Activated naive CD4-positive, alpha-beta T cell (primary cell): ENCODE data around the gene RIMBP2.

ENCODE experiments used
- DNase-seq, 4 experiments: peaks; one replicate each; lab custom pipeline; 2025; lab: John Stamatoyannopoulos, UW

Gene RIMBP2

DNA sequence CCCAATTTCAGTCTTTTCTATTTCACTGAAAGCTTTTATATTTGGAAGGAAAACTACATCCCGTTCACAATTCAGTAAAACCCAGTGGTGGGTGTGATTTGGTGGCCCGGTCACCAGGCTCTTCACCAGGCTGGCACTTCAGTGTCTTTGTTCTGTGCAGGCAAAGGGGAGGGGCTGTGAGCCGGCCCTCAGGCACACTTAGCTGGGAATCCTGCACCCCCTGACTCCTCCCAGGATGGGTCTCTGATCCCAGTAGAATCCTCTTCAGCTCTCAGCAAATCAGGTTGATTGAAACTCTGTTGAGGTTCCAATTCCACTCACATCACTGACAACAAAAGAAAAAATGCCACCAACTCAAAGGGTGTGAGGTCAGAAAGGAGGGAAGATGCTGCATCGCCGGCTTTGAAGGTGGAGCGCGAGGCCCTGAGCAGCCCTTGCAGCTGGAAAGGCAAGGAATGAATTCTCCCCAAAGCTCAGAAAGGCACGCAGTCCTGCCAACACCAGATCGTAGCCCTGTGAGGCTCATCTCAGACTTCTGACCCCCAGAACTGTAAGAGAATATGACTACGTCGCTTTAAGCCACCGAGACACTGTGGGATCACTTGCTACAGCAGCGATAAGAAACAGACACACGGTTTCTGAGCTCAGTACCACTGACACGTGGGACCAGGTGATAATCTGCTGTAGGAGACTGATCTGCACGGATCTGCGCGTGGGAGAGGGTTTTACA, 211.8 kb downstream of the RIMBP2 start:
- no peak for DNase-seq

- no peak for DNase-seq
Observed at GRCh38 chr12:130501821-130502220, 214.3 kb downstream of the RIMBP2 start.

DNA sequence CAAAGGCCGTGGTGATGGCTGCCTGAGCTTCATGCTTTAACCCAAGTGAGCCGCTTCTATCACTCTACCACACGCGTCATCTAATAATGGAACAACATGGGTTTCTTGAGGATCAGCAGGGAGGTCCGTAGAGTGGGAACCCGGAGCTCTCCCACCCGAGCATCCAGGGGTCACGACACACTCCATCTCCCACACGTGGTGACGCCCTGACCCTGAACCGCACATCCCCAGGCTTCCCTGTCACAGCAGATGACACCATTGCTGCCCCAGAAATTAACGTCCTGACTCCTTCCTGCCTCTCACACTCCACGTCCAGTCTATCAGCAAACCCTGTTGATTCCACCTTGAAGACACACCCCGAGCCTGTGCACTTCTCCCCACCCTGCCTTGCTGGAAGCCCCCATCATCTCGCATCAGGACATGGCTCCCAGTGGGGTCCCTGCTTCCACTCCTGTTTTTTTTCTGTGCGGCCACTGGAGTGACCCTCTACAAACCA, 215.2 kb downstream of the RIMBP2 start:
- DNase-seq, result no peak

GRCh38 chr12:130499474-130499873, 216.6 kb downstream of the RIMBP2 start:
- no peak for DNase-seq

GRCh38 chr12:130498589-130499385, 217.3 kb downstream of the RIMBP2 start:
- no peak for DNase-seq

- DNase-seq, result no peak
Observed at GRCh38 chr12:130497991-130498390, 218.1 kb downstream of the RIMBP2 start.

DNA sequence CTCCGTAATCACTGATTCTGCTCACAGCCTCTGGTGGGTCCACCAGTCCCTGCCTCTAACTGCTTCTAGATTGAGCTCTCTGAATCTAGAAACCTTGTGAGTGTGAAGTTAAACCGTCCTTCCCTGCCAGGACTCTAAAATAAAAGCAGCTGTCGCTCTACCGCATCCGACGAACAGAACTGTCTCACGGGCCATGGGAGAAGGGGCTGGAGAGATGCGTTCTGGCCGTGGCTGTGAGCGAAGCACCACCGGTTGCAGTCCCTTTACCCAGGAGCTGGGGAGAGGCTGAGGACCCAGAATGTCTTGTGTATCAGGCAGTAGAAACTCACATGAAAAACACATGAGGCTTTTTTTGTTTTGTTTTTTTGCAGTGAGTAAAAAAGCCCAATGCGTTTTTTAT, 218.8 kb downstream of the RIMBP2 start:
- DNase-seq, result no peak

GRCh38 chr12:130496516-130497120, 219.5 kb downstream of the RIMBP2 start:
- DNase-seq, result no peak

- DNase-seq, result no peak
Observed at GRCh38 chr12:130495156-130495555, 220.9 kb downstream of the RIMBP2 start.

GRCh38 chr12:130494736-130495135, 221.4 kb downstream of the RIMBP2 start:
- no peak for DNase-seq

DNA sequence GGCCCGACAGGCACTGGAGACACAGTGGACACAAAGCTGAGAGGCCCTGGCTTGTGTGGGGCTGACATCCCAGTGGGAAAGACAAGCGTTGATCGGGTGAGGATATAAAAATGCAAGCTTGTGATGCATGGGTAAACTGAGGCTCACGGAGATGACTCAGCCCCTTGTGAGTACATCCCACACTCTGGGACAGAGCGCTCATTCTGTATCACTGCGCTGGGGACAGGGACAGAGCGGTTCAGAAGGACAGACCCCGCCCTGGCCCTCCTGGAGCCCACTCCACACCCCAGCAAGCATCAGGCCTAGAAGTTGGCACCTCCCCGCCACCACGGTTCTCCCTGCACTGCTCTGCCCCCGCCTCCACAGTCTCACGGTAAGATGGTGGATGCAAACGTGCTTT, 222.1 kb downstream of the RIMBP2 start:
- DNase-seq, result no peak

GRCh38 chr12:130491421-130492357, 224.4 kb downstream of the RIMBP2 start:
- DNase-seq, result no peak

- no peak for DNase-seq
Observed at GRCh38 chr12:130490674-130491073, 225.4 kb downstream of the RIMBP2 start.

DNA sequence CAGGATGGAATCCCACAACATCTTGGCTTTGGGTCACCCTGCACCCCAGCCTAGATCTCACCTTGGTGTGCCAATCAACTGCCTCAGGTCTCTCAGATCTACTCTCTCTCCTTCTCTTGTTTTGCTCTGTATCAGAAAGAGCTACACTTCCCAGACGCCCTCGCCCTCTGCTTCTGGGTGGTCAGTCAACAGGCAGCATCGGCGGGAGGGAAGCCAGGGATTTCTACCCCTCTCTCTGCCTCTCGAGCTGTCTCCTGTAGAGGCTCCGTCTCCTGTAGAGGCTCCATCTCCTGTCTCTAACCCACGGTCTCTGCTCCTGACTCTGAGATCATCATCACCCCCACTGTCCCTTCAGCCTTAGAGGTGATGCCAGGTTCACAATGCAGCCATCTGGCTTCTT, 226.8 kb downstream of the RIMBP2 start:
- DNase-seq, result no peak

DNA sequence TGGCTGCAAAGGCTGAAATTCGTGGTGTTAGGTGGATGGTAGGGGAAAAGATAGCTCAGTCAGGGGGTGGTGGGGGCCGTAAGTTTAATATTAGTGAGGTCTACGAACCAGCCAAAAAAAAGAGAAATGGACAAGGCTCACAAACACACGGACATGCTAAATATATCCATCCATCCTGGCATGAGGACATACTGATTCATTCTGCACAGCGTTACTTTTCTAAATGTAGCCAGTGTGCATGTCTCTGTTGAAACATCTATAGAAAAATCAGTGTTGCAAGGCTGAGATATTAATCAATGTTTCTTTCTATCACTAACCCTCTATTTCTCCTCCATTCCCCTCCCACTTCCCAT, 227.8 kb downstream of the RIMBP2 start:
- DNase-seq, result no peak

GRCh38 chr12:130487636-130488357, 228.3 kb downstream of the RIMBP2 start:
- DNase-seq, result no peak

- DNase-seq, result no peak
Observed at GRCh38 chr12:130486891-130487416, 229.1 kb downstream of the RIMBP2 start.

- no peak for DNase-seq
Observed at GRCh38 chr12:130486146-130486435, 230.0 kb downstream of the RIMBP2 start.

DNA sequence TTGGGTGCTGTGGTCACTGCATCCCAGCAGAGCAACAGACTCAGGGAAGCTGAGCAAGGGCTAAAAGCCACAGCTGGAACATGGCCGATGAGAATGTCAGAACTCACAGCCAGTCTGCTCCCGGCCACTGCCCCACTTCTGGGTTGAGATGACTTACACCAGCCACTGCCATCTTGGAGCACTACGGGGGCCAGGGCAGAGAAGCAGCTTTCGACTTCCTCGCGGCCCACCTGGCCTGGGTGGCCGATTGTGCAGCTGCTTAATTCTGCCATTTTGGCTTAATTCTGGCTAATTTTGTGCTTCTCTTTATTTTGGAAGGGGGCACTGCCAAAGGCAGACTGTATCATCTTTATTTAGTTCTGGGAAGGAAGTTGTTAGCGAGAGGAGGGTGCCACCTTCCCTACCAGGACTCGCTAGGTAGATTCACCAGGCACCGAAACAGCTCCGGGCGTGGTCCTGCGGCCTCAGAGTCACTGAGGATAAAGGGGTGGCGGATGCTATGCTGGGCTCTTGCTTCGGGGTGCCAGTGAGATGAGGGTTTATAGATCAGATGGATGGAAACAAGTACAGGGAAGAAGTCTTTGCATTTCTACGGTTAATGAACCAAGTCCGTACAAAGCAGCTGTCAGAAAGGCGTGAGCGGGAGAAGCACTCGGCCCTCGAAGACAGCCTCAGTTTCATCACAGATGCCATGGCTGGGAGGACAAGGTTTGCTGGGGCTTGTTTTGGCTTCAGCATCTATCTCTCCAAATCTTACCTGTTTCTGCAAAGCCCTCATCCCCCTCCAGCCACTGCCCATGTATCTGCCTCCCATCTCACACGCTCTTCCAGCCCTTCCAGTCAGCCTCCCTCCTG, 230.6 kb downstream of the RIMBP2 start:
- DNase-seq, result no peak

DNA sequence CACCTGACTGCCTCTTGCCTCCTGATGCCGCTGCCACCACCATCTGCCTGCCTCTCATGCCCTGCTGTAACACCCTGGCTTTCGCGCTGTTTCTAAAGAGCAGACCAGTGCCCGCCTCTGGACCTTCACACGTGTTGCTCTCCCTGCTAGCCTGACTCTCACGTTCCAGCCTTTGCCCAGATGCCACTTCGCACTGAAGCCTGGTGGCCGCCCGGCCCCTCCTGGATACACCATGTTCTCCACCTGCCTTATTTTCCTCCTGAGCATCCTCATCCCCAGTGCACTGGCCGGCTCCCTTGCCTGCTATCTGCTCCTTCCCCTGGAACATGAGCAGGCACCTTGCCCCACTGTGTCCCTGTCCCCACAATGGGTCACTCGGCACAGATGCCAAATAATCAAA, 231.9 kb downstream of the RIMBP2 start:
- DNase-seq, result no peak
